Measurements from ENCODE around the gene SDK1. TPM values are rescaled to one million over a fixed set of nuclear protein-coding genes. Genes with fewer than 3 reads are reported as not detected.

The SDK1 gene
- total and polyA plus RNA-seq, 2 experiments from 2014 or later, result 2.1 to 10.0 TPM

- Histone ChIP-seq H3K27me3 (ENCODE audit: insufficient read depth) (no peaks in the 10 kb centered on the region), H3K4me1 (ENCODE audit: insufficient read depth) (no peaks in the 10 kb centered on the region), H3K79me2 (replicated peaks; ENCODE audit: insufficient read depth) (no peaks in the 10 kb centered on the region), H4K20me1 (replicated peaks; ENCODE audit: insufficient read depth) (no peaks in the 10 kb centered on the region), H2AFZ (no peak overlapping the region), H3K4me3 (no peak overlapping the region), H3K4me2 (no peak overlapping the region), H3K36me3 (ENCODE audit: insufficient read depth) (no peaks in the 10 kb centered on the region), H3K9me2 (ENCODE audit: insufficient read depth) (no peaks in the 10 kb centered on the region), H3F3A (replicated peaks; ENCODE audit: low read depth) (no peaks in the 10 kb centered on the region), H3K27ac (ENCODE audit: low read depth) (no peak overlapping the region)
- H3K36me3 Mint-ChIP-seq (ENCODE audit: low read depth), result peaks cover 19% of the 10 kb centered on the region
- peaks cover 13% of the 10 kb centered on the region; the same call in 1 of the 3 replicates for H3K9me3 Mint-ChIP-seq
- TF ChIP-seq CTCF (conservative IDR thresholded peaks at IDR 0.05; ENCODE audit: low read depth in 2 of 2) (peak in 1 of 2 experiments; percentile 55; a peak in 2 of 4 replicates), ETS1 (IDR thresholded peaks at IDR 0.05) (no peak)
- peaks cover 4% of the 10 kb centered on the region for H3K27me3 Mint-ChIP-seq (ENCODE audit: insufficient read depth, low read depth, poor library complexity)
- no peak overlapping the region for H3K4me3 Mint-ChIP-seq
- ATAC-seq (no peak), DNase-seq (ENCODE audit: low spot score) (no peak)
- peaks cover 17% of the 10 kb centered on the region for H3K4me1 Mint-ChIP-seq
- no peak overlapping the region for H3K27ac Mint-ChIP-seq
Measured at GRCh38 chr7:4074994-4075393, 773.9 kb downstream of the SDK1 start.

- Histone ChIP-seq H4K20me1 (replicated peaks; ENCODE audit: insufficient read depth) (no peaks in the 10 kb centered on the region), H3K27me3 (ENCODE audit: insufficient read depth) (no peaks in the 10 kb centered on the region), H3K79me2 (replicated peaks; ENCODE audit: insufficient read depth) (no peaks in the 10 kb centered on the region), H3K4me1 (ENCODE audit: insufficient read depth) (no peaks in the 10 kb centered on the region), H3K4me2 (no peak overlapping the region), H3F3A (replicated peaks; ENCODE audit: low read depth) (no peaks in the 10 kb centered on the region), H3K4me3 (no peak overlapping the region), H3K36me3 (ENCODE audit: insufficient read depth) (no peaks in the 10 kb centered on the region), H3K9me2 (ENCODE audit: insufficient read depth) (no peaks in the 10 kb centered on the region), H3K27ac (ENCODE audit: low read depth) (no peak overlapping the region), H2AFZ (no peak overlapping the region)
- DNase-seq (ENCODE audit: low spot score) (no peak), ATAC-seq (no peak)
- Mint-ChIP-seq H3K4me3 (no peak overlapping the region), H3K27me3 (ENCODE audit: insufficient read depth, low read depth, poor library complexity) (peaks cover 4% of the 10 kb centered on the region), H3K4me1 (peaks cover 17% of the 10 kb centered on the region), H3K36me3 (ENCODE audit: low read depth) (peaks cover 17% of the 10 kb centered on the region; the same call in 2 of the 3 replicates), H3K9me3 (peaks cover 13% of the 10 kb centered on the region; the same call in 1 of the 3 replicates), H3K27ac (no peak overlapping the region)
- no peak for TF ChIP-seq ZNF462 (CRISPR knock-in tag; IDR thresholded peaks at IDR 0.05)
- TF ChIP-seq CTCF (conservative IDR thresholded peaks at IDR 0.05; ENCODE audit: low read depth in 2 of 2), result no peak
- TF ChIP-seq REST (IDR thresholded peaks at IDR 0.05; ENCODE audit: unreplicated experiment), result no peak
- no peak for TF ChIP-seq POLR2AphosphoS5 (IDR thresholded peaks at IDR 0.05; ENCODE audit: low read depth)
Measured at GRCh38 chr7:4076701-4077294, 775.7 kb downstream of the SDK1 start.

Data from GM23338 (cell line).